Hepatocyte (in vitro differentiated cells): ENCODE measurements around the gene GINM1.

Experiments
- EZH2 ChIP-seq: fragments of 200-600 bp; sonication (generic); IDR thresholded peaks from 2 replicates; pipeline ENCODE4 v1.6.1; 2016; ENCODE audit warnings: antibody characterized with exemption, mild to moderate bottlenecking, borderline replicate concordance
- EZH2phosphoT487 ChIP-seq: fragments of 200-600 bp; sonication (generic); IDR thresholded peaks from one replicate; pipeline ENCODE4 v1.6.1; 2018; ENCODE audit warnings: antibody characterized with exemption, mild to moderate bottlenecking, low read depth, moderate library complexity; ENCODE audit not compliant: unreplicated experiment, severe bottlenecking
- TF ChIP-seq, protein P1 (sequence below): fragments of 200-600 bp; sonication (generic); IDR thresholded peaks from 2 replicates; pipeline ENCODE4 v1.5.1; 2016; ENCODE audit warnings: antibody characterized with exemption, mild to moderate bottlenecking; ENCODE audit not compliant: poor library complexity

- TF ChIP-seq, protein P1, sequence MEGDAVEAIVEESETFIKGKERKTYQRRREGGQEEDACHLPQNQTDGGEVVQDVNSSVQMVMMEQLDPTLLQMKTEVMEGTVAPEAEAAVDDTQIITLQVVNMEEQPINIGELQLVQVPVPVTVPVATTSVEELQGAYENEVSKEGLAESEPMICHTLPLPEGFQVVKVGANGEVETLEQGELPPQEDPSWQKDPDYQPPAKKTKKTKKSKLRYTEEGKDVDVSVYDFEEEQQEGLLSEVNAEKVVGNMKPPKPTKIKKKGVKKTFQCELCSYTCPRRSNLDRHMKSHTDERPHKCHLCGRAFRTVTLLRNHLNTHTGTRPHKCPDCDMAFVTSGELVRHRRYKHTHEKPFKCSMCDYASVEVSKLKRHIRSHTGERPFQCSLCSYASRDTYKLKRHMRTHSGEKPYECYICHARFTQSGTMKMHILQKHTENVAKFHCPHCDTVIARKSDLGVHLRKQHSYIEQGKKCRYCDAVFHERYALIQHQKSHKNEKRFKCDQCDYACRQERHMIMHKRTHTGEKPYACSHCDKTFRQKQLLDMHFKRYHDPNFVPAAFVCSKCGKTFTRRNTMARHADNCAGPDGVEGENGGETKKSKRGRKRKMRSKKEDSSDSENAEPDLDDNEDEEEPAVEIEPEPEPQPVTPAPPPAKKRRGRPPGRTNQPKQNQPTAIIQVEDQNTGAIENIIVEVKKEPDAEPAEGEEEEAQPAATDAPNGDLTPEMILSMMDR = no peak
- TF ChIP-seq EZH2phosphoT487 = no peak
- TF ChIP-seq EZH2 = no peak
Observed at GRCh38 chr6:149592983-149593382, 26.8 kb downstream of the GINM1 start.
